Thyroid gland (tissue), 4 donors: Measurements from ENCODE around the gene TUBGCP3. TPM values are rescaled to one million over a fixed set of nuclear protein-coding genes. Genes with fewer than 3 reads are reported as not detected.

Source experiments
- DNase-seq, 2 donors: peaks; one replicate each; pipeline ENCODE4 v3.0.0-alpha.2; 2019
- H3K27ac ChIP-seq, 3 donors: fragments of 200-600 bp; sonication (generic); 1 replicate in 2 of 3; 2 replicates in 1 of 3; pipeline ENCODE4 v1.5.1; 2016 to 2019; ENCODE audit warnings: mild to moderate bottlenecking in 1 of 3, moderate library complexity in 1 of 3
- H3K27me3 ChIP-seq: fragments of 200-600 bp; sonication (generic); one replicate; pipeline ENCODE4 v1.5.1; 2019
- H3K36me3 ChIP-seq, 2 donors: fragments of 200-600 bp; sonication (generic); one replicate each; pipeline ENCODE4 v1.5.1; 2016 to 2019
- H3K4me1 ChIP-seq, 2 donors: fragments of 200-600 bp; sonication (generic); one replicate each; pipeline ENCODE4 v1.5.1; 2017 to 2019
- H3K4me3 ChIP-seq, 3 donors: fragments of 200-600 bp; sonication (generic); replicated peaks in 1 of 3; 1 replicate in 2 of 3; 2 replicates in 1 of 3; pipeline ENCODE4 v1.5.1; 2016; ENCODE audit warnings: mild to moderate bottlenecking in 1 of 3
- H3K9me3 ChIP-seq: fragments of 200-600 bp; sonication (generic); one replicate; pipeline ENCODE4 v1.5.1; 2017
- CTCF ChIP-seq, 6 experiments: fragments of 200-600 bp in 3 of 6; fragments of 450-650 bp in 3 of 6; sonication (generic) in 3 of 6; IDR thresholded peaks; one replicate each; pipeline ENCODE4 v1.5.1; 2016 to 2019; ENCODE audit warnings: antibody characterized with exemption in 6 of 6, mild to moderate bottlenecking in 2 of 6, inconsistent platforms in 1 of 6, moderate library complexity in 1 of 6
- POLR2A ChIP-seq, 2 donors: fragments of 450-650 bp; IDR thresholded peaks; one replicate each; pipeline ENCODE4 v1.6.1; 2017; ENCODE audit warnings: antibody characterized with exemption in 2 of 2, mild to moderate bottlenecking in 2 of 2, moderate library complexity in 1 of 2
- WGBS, 2 donors: methylation state at CpG; one replicate each; pipeline ENCODE4 v1.1.5; 2017; 5-methylcytosine and 5-hydroxymethylcytosine counted together
- intact Hi-C: fragments of 100-400 bp; cut with DNase I; formaldehyde crosslinking; loops from one replicate; pipeline ENCODE4 v1.15.1; 2023
- total RNA-seq, 4 donors: library from RNA; depleted of rRNA; stranded (reverse); fragments of >200 nt; gene quantifications; one replicate each; pipeline ENCODE4 v1.2.3, GENCODE V29; 2016

TUBGCP3 gene
- total RNA-seq, 4 donors from 2014 or later, result 27.4 to 49.1 (median 36.0) TPM

GRCh38 chr13:112447306-112447705 is 140.6 kb downstream of the TUBGCP3 start:
- H3K27ac ChIP-seq, result no peak overlapping the region
- DNase-seq, result no peak
- H3K9me3 ChIP-seq, result no peaks in the 10 kb centered on the region
- H3K27me3 ChIP-seq, result peaks cover 7% of the 10 kb centered on the region
- intact Hi-C loops, result loop anchor here (5.0 kb wide), 1 partner anchor 970 kb away; no protein-coding TSS in a partner anchor
- no peak for TF ChIP-seq CTCF (IDR thresholded peaks at IDR 0.05)
- TF ChIP-seq POLR2A (IDR thresholded peaks at IDR 0.05), result no peak
- 77 to 95% methylated on average over 2 of the region's 2 CpGs for WGBS, 2 donors
- H3K36me3 ChIP-seq, result no peaks in the 10 kb centered on the region
- H3K4me1 ChIP-seq, result no peaks in the 10 kb centered on the region
- no peak overlapping the region for H3K4me3 ChIP-seq

GRCh38 chr13:112446867-112447266 is 141.1 kb downstream of the TUBGCP3 start:
- Histone ChIP-seq H3K4me1 (no peaks in the 10 kb centered on the region), H3K9me3 (no peaks in the 10 kb centered on the region), H3K27ac (no peak overlapping the region), H3K36me3 (no peaks in the 10 kb centered on the region), H3K4me3 (no peak overlapping the region), H3K27me3 (peaks cover 7% of the 10 kb centered on the region)
- no peak for TF ChIP-seq POLR2A (IDR thresholded peaks at IDR 0.05)
- no peak for TF ChIP-seq CTCF (IDR thresholded peaks at IDR 0.05)
- WGBS, 2 donors, result 77% methylated on average over 8 to 14 of the region's 14 CpGs
- no peak for DNase-seq
- intact Hi-C loops, result loop anchor here (5.0 kb wide), 1 partner anchor 970 kb away; no protein-coding TSS in a partner anchor

GRCh38 chr13:112446347-112446861 is 141.5 kb downstream of the TUBGCP3 start:
- H3K9me3 ChIP-seq, result no peaks in the 10 kb centered on the region
- no peaks in the 10 kb centered on the region for H3K4me1 ChIP-seq
- intact Hi-C loops, result loop anchor here (5.0 kb wide), 1 partner anchor 969 kb away; no protein-coding TSS in a partner anchor
- TF ChIP-seq CTCF (IDR thresholded peaks at IDR 0.05), result no peak
- no peak for TF ChIP-seq POLR2A (IDR thresholded peaks at IDR 0.05)
- H3K27me3 ChIP-seq, result peaks cover 7% of the 10 kb centered on the region
- no peak overlapping the region for H3K27ac ChIP-seq
- no peak for DNase-seq
- no peaks in the 10 kb centered on the region for H3K36me3 ChIP-seq
- no peak overlapping the region for H3K4me3 ChIP-seq
- WGBS, 2 donors, result 70 to 75% methylated on average over 11 to 12 of the region's 12 CpGs

GRCh38 chr13:112445411-112446271 is 142.3 kb downstream of the TUBGCP3 start:
- 65 to 66% methylated on average over 29 to 30 of the region's 31 CpGs for WGBS, 2 donors
- TF ChIP-seq CTCF (IDR thresholded peaks at IDR 0.05) (no peak), POLR2A (IDR thresholded peaks at IDR 0.05) (no peak)
- Histone ChIP-seq H3K4me3 (no peak overlapping the region), H3K4me1 (no peaks in the 10 kb centered on the region), H3K27ac (no peak overlapping the region), H3K27me3 (peaks cover 7% of the 10 kb centered on the region), H3K9me3 (no peaks in the 10 kb centered on the region), H3K36me3 (no peaks in the 10 kb centered on the region)
- DNase-seq, result no peak
- intact Hi-C loops, result loop anchor here (5.0 kb wide), 1 partner anchor 968 kb away; no protein-coding TSS in a partner anchor
